ENCODE measurements around the gene VWDE.

GRCh38 chr7:12360948-12361347, 42.7 kb downstream of the VWDE start:
- TF ChIP-seq CTCF (IDR thresholded peaks at IDR 0.05; ENCODE audit: extremely low read depth in 1 of 2, insufficient read depth in 1 of 2, low read depth in 1 of 2, low read length in 2 of 2): no peak
- TF ChIP-seq EZH2 (IDR thresholded peaks at IDR 0.05; ENCODE audit: borderline replicate concordance, low read depth, low read length, severe bottlenecking): no peak
- no peak for TF ChIP-seq POLR2A (IDR thresholded peaks at IDR 0.05; ENCODE audit: low read depth, low read length)
- no peak for TF ChIP-seq MAX (IDR thresholded peaks at IDR 0.05; ENCODE audit: insufficient read depth, insufficient read length)
- no peak for TF ChIP-seq POLR2AphosphoS5 (IDR thresholded peaks at IDR 0.05; ENCODE audit: insufficient read depth, low read depth, low read length)
